ENCODE measurements around the gene TECPR2. TPM values are rescaled to one million over a fixed set of nuclear protein-coding genes. Genes with fewer than 3 reads are reported as not detected.
"Not testable (repeated sequence)": the region's sequence is repeated elsewhere in the genome, so short reads cannot be mapped to it uniquely, and the experiment has no call there.

The TECPR2 gene
- total RNA-seq, 1 donor from 2014 or later: 19.9 TPM

GRCh38 chr14:102539544-102540314 is 177.0 kb downstream of the TECPR2 start:
- Mint-ChIP-seq H3K27ac (ENCODE audit: unreplicated experiment) (no peak overlapping the region), H3K4me1 (ENCODE audit: low read depth, unreplicated experiment) (peaks cover 2% of the 10 kb centered on the region), H3K36me3 (ENCODE audit: low read depth, unreplicated experiment) (no peaks in the 10 kb centered on the region), H3K4me3 (ENCODE audit: unreplicated experiment) (no peak overlapping the region), H3K27me3 (ENCODE audit: low read depth, unreplicated experiment) (peaks cover 15% of the 10 kb centered on the region), H3K9me3 (ENCODE audit: unreplicated experiment) (no peaks in the 10 kb centered on the region)
- peak overlapping the region; percentile 75 for H2AFZ ChIP-seq (ENCODE audit: low read depth, low read length)
- peaks cover 17% of the 10 kb centered on the region for H3K4me1 ChIP-seq (ENCODE audit: insufficient read depth, low read length)
- H3K9ac ChIP-seq (ENCODE audit: low read length): peak overlapping the region; percentile 21
- H3K79me2 ChIP-seq (ENCODE audit: insufficient read depth, low read length): no peaks in the 10 kb centered on the region
- H3K4me2 ChIP-seq (ENCODE audit: low read length): peak overlapping the region; percentile 43
- DNase-seq (ENCODE audit: low read depth) (peak; percentile 49), FAIRE-seq (no peak)
- H3K9me3 ChIP-seq (ENCODE audit: insufficient read depth, low read depth, low read length): no peaks in the 10 kb centered on the region
- H4K20me1 ChIP-seq (ENCODE audit: insufficient read depth, low read length): no peaks in the 10 kb centered on the region
- peaks cover 9% of the 10 kb centered on the region for H3K27me3 ChIP-seq (ENCODE audit: insufficient read depth, low read length)
- H3K4me3 ChIP-seq (ENCODE audit: insufficient read depth, low read depth, low read length): no peak overlapping the region
- H3K27ac ChIP-seq (ENCODE audit: low read depth, low read length): no peak overlapping the region
- H3K36me3 ChIP-seq (ENCODE audit: insufficient read depth, low read length): no peaks in the 10 kb centered on the region
- TF ChIP-seq, protein P1, sequence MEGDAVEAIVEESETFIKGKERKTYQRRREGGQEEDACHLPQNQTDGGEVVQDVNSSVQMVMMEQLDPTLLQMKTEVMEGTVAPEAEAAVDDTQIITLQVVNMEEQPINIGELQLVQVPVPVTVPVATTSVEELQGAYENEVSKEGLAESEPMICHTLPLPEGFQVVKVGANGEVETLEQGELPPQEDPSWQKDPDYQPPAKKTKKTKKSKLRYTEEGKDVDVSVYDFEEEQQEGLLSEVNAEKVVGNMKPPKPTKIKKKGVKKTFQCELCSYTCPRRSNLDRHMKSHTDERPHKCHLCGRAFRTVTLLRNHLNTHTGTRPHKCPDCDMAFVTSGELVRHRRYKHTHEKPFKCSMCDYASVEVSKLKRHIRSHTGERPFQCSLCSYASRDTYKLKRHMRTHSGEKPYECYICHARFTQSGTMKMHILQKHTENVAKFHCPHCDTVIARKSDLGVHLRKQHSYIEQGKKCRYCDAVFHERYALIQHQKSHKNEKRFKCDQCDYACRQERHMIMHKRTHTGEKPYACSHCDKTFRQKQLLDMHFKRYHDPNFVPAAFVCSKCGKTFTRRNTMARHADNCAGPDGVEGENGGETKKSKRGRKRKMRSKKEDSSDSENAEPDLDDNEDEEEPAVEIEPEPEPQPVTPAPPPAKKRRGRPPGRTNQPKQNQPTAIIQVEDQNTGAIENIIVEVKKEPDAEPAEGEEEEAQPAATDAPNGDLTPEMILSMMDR (IDR thresholded peaks at IDR 0.05; ENCODE audit: insufficient read depth, low read depth, low read length): no peak
- TF ChIP-seq EZH2 (IDR thresholded peaks at IDR 0.05; ENCODE audit: insufficient read depth, low read length): no peak

- Mint-ChIP-seq H3K27ac (ENCODE audit: unreplicated experiment) (no peak overlapping the region), H3K27me3 (ENCODE audit: low read depth, unreplicated experiment) (peaks cover 18% of the 10 kb centered on the region), H3K36me3 (ENCODE audit: low read depth, unreplicated experiment) (no peaks in the 10 kb centered on the region), H3K4me3 (ENCODE audit: unreplicated experiment) (no peak overlapping the region), H3K9me3 (ENCODE audit: unreplicated experiment) (no peaks in the 10 kb centered on the region), H3K4me1 (ENCODE audit: low read depth, unreplicated experiment) (peaks cover 2% of the 10 kb centered on the region)
- Histone ChIP-seq H3K27me3 (ENCODE audit: insufficient read depth, low read length) (peaks cover 16% of the 10 kb centered on the region), H3K9ac (ENCODE audit: low read length) (peak overlapping the region; percentile 21), H2AFZ (ENCODE audit: low read depth, low read length) (peak overlapping the region; percentile 75), H3K79me2 (ENCODE audit: insufficient read depth, low read length) (no peaks in the 10 kb centered on the region), H3K36me3 (ENCODE audit: insufficient read depth, low read length) (no peaks in the 10 kb centered on the region), H3K4me3 (ENCODE audit: insufficient read depth, low read depth, low read length) (no peak overlapping the region), H4K20me1 (ENCODE audit: insufficient read depth, low read length) (no peaks in the 10 kb centered on the region), H3K4me1 (ENCODE audit: insufficient read depth, low read length) (peaks cover 21% of the 10 kb centered on the region), H3K27ac (ENCODE audit: low read depth, low read length) (no peak overlapping the region), H3K9me3 (ENCODE audit: insufficient read depth, low read depth, low read length) (no peaks in the 10 kb centered on the region), H3K4me2 (ENCODE audit: low read length) (peak overlapping the region; percentile 43)
- DNase-seq (ENCODE audit: low read depth) (no peak), FAIRE-seq (no peak)
- TF ChIP-seq EZH2 (IDR thresholded peaks at IDR 0.05; ENCODE audit: insufficient read depth, low read length): no peak
- TF ChIP-seq, protein P1 (IDR thresholded peaks at IDR 0.05; ENCODE audit: insufficient read depth, low read depth, low read length): no peak
Observed at GRCh38 chr14:102540315-102541028, 177.7 kb downstream of the TECPR2 start.

GRCh38 chr14:102541029-102541491 is 178.3 kb downstream of the TECPR2 start:
- not testable (repeated sequence) for H3K4me1 Mint-ChIP-seq (ENCODE audit: low read depth, unreplicated experiment); H4K20me1 ChIP-seq (ENCODE audit: insufficient read depth, low read length); FAIRE-seq

More at GRCh38 chr14:102541029-102541491, 178.3 kb downstream of the TECPR2 start:
- not testable (repeated sequence) for H3K36me3 Mint-ChIP-seq (ENCODE audit: low read depth, unreplicated experiment); H3K4me3 ChIP-seq (ENCODE audit: insufficient read depth, low read depth, low read length); H3K9me3 Mint-ChIP-seq (ENCODE audit: unreplicated experiment); DNase-seq (ENCODE audit: low read depth); H3K4me3 Mint-ChIP-seq (ENCODE audit: unreplicated experiment); H3K9me3 ChIP-seq (ENCODE audit: insufficient read depth, low read depth, low read length); H3K36me3 ChIP-seq (ENCODE audit: insufficient read depth, low read length); H3K4me2 ChIP-seq (ENCODE audit: low read length); H3K27ac ChIP-seq (ENCODE audit: low read depth, low read length); H3K79me2 ChIP-seq (ENCODE audit: insufficient read depth, low read length); H3K9ac ChIP-seq (ENCODE audit: low read length); H3K27ac Mint-ChIP-seq (ENCODE audit: unreplicated experiment)
- H3K27me3 Mint-ChIP-seq (ENCODE audit: low read depth, unreplicated experiment): peaks cover 23% of the 10 kb centered on the region
- H3K27me3 ChIP-seq (ENCODE audit: insufficient read depth, low read length): peaks cover 16% of the 10 kb centered on the region
- H3K4me1 ChIP-seq (ENCODE audit: insufficient read depth, low read length): peaks cover 25% of the 10 kb centered on the region
- peak overlapping the region; percentile 75 for H2AFZ ChIP-seq (ENCODE audit: low read depth, low read length)

Measured in astrocyte (in vitro differentiated cells and primary cell).